ENCODE results near the gene EQTN.
A peak's percentile ranks its signal among the peaks of the same experiment; 100 is the strongest.

The EQTN gene

GRCh38 chr9:27335075-27335474 lies 38.1 kb upstream of the EQTN start:
- H3K4me1 ChIP-seq (ENCODE audit: insufficient read depth, low read length): peaks cover 25% of the 10 kb centered on the region
- H3K4me3 ChIP-seq (ENCODE audit: low read length): no peak overlapping the region
- H3K9ac ChIP-seq (ENCODE audit: low read depth, low read length): no peak overlapping the region
- no peaks in the 10 kb centered on the region for H3K27me3 ChIP-seq (ENCODE audit: insufficient read depth, low read length)
- H3K36me3 ChIP-seq (ENCODE audit: insufficient read depth, low read depth, low read length): 0 out of 2 replicates have a peak, but pooled peaks cover 3% of the 10 kb centered on the region
- H3K27ac ChIP-seq (ENCODE audit: low read length): no peak overlapping the region
- no peaks in the 10 kb centered on the region for H3K9me3 ChIP-seq (ENCODE audit: insufficient read depth, low read depth, low read length)

DNA sequence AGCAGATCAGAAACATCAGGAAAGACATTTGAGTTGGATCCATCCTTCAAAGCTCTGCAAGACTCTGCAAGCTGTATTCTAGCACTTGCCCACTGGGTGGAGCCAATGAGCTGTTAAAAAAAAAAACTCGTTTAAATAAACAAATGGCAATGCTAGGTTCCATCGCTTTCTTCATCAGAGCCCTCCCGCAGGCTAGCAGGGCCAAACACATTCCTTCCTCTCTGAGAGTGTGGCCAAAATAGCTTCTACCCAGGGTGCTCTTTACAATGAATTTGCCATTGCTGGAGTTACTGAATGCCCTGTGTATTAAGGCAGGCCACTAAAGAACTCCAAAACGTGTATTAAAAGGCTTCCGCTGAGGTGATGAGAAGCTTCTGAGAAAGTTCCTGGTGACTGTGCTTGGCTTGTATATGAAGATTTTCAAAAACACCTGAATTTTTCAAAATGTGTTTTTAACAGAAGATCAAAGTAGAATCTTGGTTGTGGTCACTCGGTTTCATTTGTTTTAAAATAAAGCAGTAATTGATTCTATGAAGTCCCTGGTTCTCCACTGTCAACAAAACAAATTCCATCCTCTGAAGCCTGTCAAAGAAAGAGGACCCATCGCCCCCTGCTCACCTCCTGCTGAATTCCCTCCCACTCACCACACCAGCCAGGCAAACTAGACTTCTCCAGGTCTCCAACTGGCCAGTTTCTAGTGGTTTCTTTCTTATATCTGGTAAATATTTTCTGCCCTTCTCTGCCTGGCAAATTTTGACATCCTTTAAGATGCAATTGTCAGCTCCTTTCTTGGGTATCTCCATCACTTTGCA lies 36.5 kb upstream of the EQTN start:
- no peak overlapping the region for H3K9ac ChIP-seq (ENCODE audit: low read depth, low read length)
- H3K9me3 ChIP-seq (ENCODE audit: insufficient read depth, low read depth, low read length): no peaks in the 10 kb centered on the region
- H3K27ac ChIP-seq (ENCODE audit: low read length): peak overlapping the region; percentile 15
- no peaks in the 10 kb centered on the region for H3K27me3 ChIP-seq (ENCODE audit: insufficient read depth, low read length)
- H3K4me3 ChIP-seq (ENCODE audit: low read length): no peak overlapping the region; the same call in 1 of the 2 replicates
- H3K4me1 ChIP-seq (ENCODE audit: insufficient read depth, low read length): peaks cover 25% of the 10 kb centered on the region
- H3K36me3 ChIP-seq (ENCODE audit: insufficient read depth, low read depth, low read length): 0 out of 2 replicates have a peak, but pooled peaks cover 6% of the 10 kb centered on the region

DNA sequence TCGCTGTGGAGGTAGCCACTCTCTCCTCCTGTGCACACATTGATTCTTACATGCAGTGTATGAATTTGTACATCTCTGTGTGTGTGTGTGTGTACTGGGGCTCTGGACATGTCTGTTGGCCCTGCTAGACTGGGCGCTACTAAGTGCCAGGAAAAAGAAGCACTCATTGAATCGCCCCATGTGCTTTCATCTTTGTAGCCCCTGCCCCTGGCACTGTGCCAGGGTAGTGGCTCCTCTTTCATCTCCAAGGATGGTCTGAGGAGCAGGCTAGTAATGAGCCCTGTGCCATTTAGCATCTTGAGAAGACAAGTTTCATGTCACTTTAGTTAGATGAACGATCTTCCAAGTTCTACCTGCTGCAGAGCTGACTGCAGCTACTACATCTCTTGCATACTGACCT lies 34.4 kb upstream of the EQTN start:
- Histone ChIP-seq H3K36me3 (ENCODE audit: insufficient read depth, low read depth, low read length) (peaks cover 6% of the 10 kb centered on the region; the same call in 1 of the 2 replicates), H3K27ac (ENCODE audit: low read length) (no peak overlapping the region), H3K9me3 (ENCODE audit: insufficient read depth, low read depth, low read length) (no peaks in the 10 kb centered on the region), H3K9ac (ENCODE audit: low read depth, low read length) (no peak overlapping the region), H3K4me3 (ENCODE audit: low read length) (no peak overlapping the region), H3K27me3 (ENCODE audit: insufficient read depth, low read length) (no peaks in the 10 kb centered on the region), H3K4me1 (ENCODE audit: insufficient read depth, low read length) (peaks cover 19% of the 10 kb centered on the region)

- no peaks in the 10 kb centered on the region for H3K27me3 ChIP-seq (ENCODE audit: insufficient read depth, low read length)
- H3K27ac ChIP-seq (ENCODE audit: low read length): no peak overlapping the region
- H3K36me3 ChIP-seq (ENCODE audit: insufficient read depth, low read depth, low read length): peaks cover 6% of the 10 kb centered on the region; the same call in 1 of the 2 replicates
- no peak overlapping the region for H3K9ac ChIP-seq (ENCODE audit: low read depth, low read length)
- peaks cover 10% of the 10 kb centered on the region for H3K4me1 ChIP-seq (ENCODE audit: insufficient read depth, low read length)
- no peaks in the 10 kb centered on the region; the same call in 1 of the 2 replicates for H3K9me3 ChIP-seq (ENCODE audit: insufficient read depth, low read depth, low read length)
- no peak overlapping the region for H3K4me3 ChIP-seq (ENCODE audit: low read length)
Observed at GRCh38 chr9:27329291-27329690, 32.3 kb upstream of the EQTN start.

GRCh38 chr9:27328483-27328882 lies 31.5 kb upstream of the EQTN start:
- peaks cover 6% of the 10 kb centered on the region; the same call in 1 of the 2 replicates for H3K36me3 ChIP-seq (ENCODE audit: insufficient read depth, low read depth, low read length)
- peaks cover 2% of the 10 kb centered on the region; the same call in 1 of the 2 replicates for H3K4me1 ChIP-seq (ENCODE audit: insufficient read depth, low read length)
- no peaks in the 10 kb centered on the region for H3K27me3 ChIP-seq (ENCODE audit: insufficient read depth, low read length)
- no peaks in the 10 kb centered on the region; the same call in 1 of the 2 replicates for H3K9me3 ChIP-seq (ENCODE audit: insufficient read depth, low read depth, low read length)
- H3K9ac ChIP-seq (ENCODE audit: low read depth, low read length): no peak overlapping the region
- no peak overlapping the region for H3K4me3 ChIP-seq (ENCODE audit: low read length)
- no peak overlapping the region for H3K27ac ChIP-seq (ENCODE audit: low read length)

DNA sequence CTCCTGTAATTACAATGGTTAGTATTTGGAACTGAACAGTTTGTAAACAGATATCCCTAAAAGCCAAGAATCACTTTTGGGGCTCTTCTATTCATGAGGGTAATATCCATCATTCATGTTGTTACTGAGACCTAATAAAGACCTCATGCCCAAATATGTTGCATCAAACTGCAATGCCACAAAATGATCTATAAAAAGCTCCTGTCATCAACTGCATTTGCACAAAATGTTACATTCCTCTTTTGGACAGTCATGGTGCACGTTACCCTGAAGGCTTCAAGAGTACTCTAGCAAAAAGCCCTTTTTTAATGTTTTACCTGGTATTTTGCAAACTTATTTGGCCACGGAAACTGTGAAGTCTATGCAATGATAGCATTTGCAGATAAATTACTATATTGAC lies 14.2 kb upstream of the EQTN start:
- Histone ChIP-seq H3K4me1 (ENCODE audit: insufficient read depth, low read length) (peaks cover 21% of the 10 kb centered on the region), H3K27me3 (ENCODE audit: insufficient read depth, low read length) (peaks cover 10% of the 10 kb centered on the region; the same call in 1 of the 2 replicates), H3K27ac (ENCODE audit: low read length) (no peak overlapping the region), H3K4me3 (ENCODE audit: low read length) (no peak overlapping the region), H3K9ac (ENCODE audit: low read depth, low read length) (no peak overlapping the region), H3K36me3 (ENCODE audit: insufficient read depth, low read depth, low read length) (no peaks in the 10 kb centered on the region), H3K9me3 (ENCODE audit: insufficient read depth, low read depth, low read length) (no peaks in the 10 kb centered on the region)

GRCh38 chr9:27310582-27310981 lies 13.6 kb upstream of the EQTN start:
- H3K27me3 ChIP-seq (ENCODE audit: insufficient read depth, low read length): peaks cover 12% of the 10 kb centered on the region; the same call in 1 of the 2 replicates
- H3K9ac ChIP-seq (ENCODE audit: low read depth, low read length): no peak overlapping the region
- H3K27ac ChIP-seq (ENCODE audit: low read length): no peak overlapping the region
- no peaks in the 10 kb centered on the region for H3K36me3 ChIP-seq (ENCODE audit: insufficient read depth, low read depth, low read length)
- no peaks in the 10 kb centered on the region for H3K9me3 ChIP-seq (ENCODE audit: insufficient read depth, low read depth, low read length)
- peaks cover 21% of the 10 kb centered on the region for H3K4me1 ChIP-seq (ENCODE audit: insufficient read depth, low read length)
- H3K4me3 ChIP-seq (ENCODE audit: low read length): no peak overlapping the region

- Histone ChIP-seq H3K27ac (ENCODE audit: low read length) (no peak overlapping the region), H3K27me3 (ENCODE audit: insufficient read depth, low read length) (peaks cover 12% of the 10 kb centered on the region; the same call in 1 of the 2 replicates), H3K9me3 (ENCODE audit: insufficient read depth, low read depth, low read length) (no peaks in the 10 kb centered on the region), H3K36me3 (ENCODE audit: insufficient read depth, low read depth, low read length) (no peaks in the 10 kb centered on the region), H3K4me3 (ENCODE audit: low read length) (peak overlapping the region; percentile 39), H3K9ac (ENCODE audit: low read depth, low read length) (no peak overlapping the region), H3K4me1 (ENCODE audit: insufficient read depth, low read length) (peaks cover 21% of the 10 kb centered on the region)
Observed at GRCh38 chr9:27308691-27309390, 11.9 kb upstream of the EQTN start.

DNA sequence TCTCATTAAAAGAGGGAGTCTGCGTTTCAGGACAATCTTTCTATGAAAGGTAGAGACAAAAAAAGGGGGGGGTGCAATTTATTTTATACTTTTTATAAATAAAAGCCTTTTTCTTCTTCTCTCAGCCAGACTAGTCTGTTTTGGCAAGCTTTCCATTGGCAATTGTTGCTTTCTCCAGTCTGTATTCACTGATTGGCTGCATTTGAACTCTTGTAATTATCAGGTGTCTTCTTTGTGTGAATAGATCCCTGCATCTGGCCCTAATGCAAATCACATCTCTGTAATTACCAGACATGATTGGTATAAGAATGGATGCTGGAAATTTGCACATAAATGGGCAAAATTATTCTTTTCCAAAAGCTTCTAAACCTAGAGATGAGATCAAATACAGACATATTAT lies 7.6 kb upstream of the EQTN start:
- Histone ChIP-seq H3K4me3 (ENCODE audit: low read length) (no peak overlapping the region), H3K9ac (ENCODE audit: low read depth, low read length) (no peak overlapping the region), H3K4me1 (ENCODE audit: insufficient read depth, low read length) (peaks cover 13% of the 10 kb centered on the region), H3K27me3 (ENCODE audit: insufficient read depth, low read length) (peaks cover 8% of the 10 kb centered on the region; the same call in 1 of the 2 replicates), H3K36me3 (ENCODE audit: insufficient read depth, low read depth, low read length) (no peaks in the 10 kb centered on the region), H3K9me3 (ENCODE audit: insufficient read depth, low read depth, low read length) (no peaks in the 10 kb centered on the region), H3K27ac (ENCODE audit: low read length) (no peak overlapping the region)

- Histone ChIP-seq H3K4me1 (ENCODE audit: insufficient read depth, low read length) (peaks cover 1% of the 10 kb centered on the region; the same call in 1 of the 2 replicates), H3K9me3 (ENCODE audit: insufficient read depth, low read depth, low read length) (no peaks in the 10 kb centered on the region), H3K36me3 (ENCODE audit: insufficient read depth, low read depth, low read length) (no peaks in the 10 kb centered on the region), H3K9ac (ENCODE audit: low read depth, low read length) (no peak overlapping the region), H3K4me3 (ENCODE audit: low read length) (no peak overlapping the region), H3K27me3 (ENCODE audit: insufficient read depth, low read length) (peaks cover 8% of the 10 kb centered on the region; the same call in 1 of the 2 replicates), H3K27ac (ENCODE audit: low read length) (no peak overlapping the region)
Observed at GRCh38 chr9:27303219-27303618, 6.3 kb upstream of the EQTN start.

GRCh38 chr9:27293996-27294395 lies 3.0 kb downstream of the EQTN start:
- H3K36me3 ChIP-seq (ENCODE audit: insufficient read depth, low read depth, low read length): no peaks in the 10 kb centered on the region
- no peaks in the 10 kb centered on the region for H3K9me3 ChIP-seq (ENCODE audit: insufficient read depth, low read depth, low read length)
- H3K4me3 ChIP-seq (ENCODE audit: low read length): no peak overlapping the region
- no peaks in the 10 kb centered on the region for H3K27me3 ChIP-seq (ENCODE audit: insufficient read depth, low read length)
- H3K4me1 ChIP-seq (ENCODE audit: insufficient read depth, low read length): no peaks in the 10 kb centered on the region
- H3K27ac ChIP-seq (ENCODE audit: low read length): no peak overlapping the region
- no peak overlapping the region for H3K9ac ChIP-seq (ENCODE audit: low read depth, low read length)

All from iPS-20b (cell line).